ENCODE results near the gene MMP25.
"Not testable (repeated sequence)": the region's sequence is repeated elsewhere in the genome, so short reads cannot be mapped to it uniquely, and the experiment has no call there.

The MMP25 gene

DNA sequence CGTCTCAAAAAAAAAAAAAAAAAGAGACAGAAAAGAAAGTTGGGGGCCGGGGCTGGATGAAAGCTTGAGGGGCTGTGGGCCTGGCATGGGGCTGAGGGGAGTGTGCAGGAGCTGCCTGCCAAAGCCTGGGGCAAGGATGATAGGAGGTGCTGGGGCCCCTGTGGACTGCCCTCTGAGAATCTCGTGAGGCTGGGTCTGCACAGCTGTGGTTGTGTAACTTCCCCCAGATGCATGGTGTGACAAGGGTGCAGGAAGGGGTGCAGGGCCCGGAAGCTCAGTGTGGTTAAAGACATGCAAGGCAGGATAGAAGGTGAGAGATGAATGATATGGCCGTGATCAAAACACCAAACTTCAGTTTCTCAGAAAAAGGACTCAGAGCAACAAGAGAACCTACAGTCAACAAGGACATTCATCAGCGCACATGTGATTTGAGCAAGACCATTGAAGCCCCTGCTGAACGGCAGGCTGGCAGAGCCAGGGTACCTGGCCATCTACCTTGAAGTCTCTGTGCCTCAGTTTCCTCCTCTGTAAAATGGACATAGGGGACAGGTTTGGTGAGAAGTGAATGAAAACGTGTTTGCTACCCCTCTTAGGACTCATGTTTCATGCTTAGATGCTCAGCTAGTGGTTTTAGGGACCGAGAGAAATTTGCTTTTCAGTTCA lies 28.6 kb downstream of the MMP25 start:
- DNase-seq: peak; percentile 75

GRCh38 chr16:3075523-3075915 lies 29.2 kb downstream of the MMP25 start:
- DNase-seq: no peak

- DNase-seq: not testable (repeated sequence)
Observed at GRCh38 chr16:3075946-3076345, 29.6 kb downstream of the MMP25 start.

DNA sequence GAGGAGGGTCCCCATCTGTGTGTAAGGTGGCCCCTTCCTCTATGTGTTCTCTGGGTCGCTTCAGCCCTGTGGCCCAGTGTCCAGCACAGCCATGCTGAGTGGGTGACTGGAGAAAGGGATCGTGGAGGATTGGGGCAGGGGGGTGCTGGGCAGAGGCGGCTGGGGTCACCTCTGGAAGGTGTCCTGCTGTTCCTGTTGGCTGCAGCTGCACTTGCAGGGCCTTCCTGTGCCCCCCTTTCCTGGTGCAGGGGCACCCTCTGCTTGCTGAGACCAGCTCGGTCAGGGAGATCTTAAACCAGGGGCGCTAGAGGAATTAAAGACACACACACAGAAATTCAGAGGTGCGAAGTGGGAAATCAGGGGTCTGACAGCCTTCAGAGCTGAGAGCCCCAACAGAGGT lies 30.2 kb downstream of the MMP25 start:
- no peak for DNase-seq

DNA sequence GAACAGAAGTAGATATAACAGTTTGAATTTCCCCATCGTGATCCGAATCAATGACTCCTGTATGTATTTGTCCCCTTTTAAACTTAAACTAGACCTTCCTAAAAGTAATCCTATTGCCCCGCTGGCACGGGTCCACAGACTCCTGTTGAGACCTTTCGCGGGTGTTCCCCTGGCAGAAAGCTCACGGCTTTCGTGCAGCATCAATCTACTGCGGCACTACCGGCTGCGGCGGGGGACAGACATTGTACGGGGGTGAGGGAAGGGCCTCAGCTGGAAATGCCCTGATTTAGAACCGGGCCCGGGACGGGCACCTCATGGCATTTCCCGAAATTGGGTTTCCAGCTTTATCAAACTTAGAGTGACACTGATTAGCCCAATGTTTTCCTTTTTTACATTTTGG lies 33.7 kb downstream of the MMP25 start:
- no peak for DNase-seq

DNA sequence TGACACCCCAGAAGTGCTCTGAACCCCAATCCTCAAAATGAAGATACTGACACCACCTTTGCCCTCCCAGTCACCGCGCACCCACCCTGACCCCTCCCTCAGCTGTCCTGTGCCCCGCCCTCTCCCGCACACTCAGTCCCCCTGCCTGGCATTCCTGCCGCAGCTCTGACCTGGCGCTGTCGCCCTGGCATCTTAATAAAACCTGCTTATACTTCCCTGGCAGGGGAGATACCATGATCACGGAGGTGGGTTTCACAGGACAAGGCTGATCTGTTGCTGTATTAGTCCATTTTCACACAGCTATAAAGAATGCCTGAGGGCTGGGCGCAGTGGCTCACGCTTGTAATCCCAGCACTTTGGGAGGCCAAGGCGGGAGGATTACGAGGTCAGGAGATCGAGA lies 35.6 kb downstream of the MMP25 start:
- DNase-seq: not testable (repeated sequence)

GRCh38 chr16:3083408-3083807 lies 37.0 kb downstream of the MMP25 start:
- not testable (repeated sequence) for DNase-seq

- DNase-seq: no peak
Observed at GRCh38 chr16:3084491-3084890, 38.1 kb downstream of the MMP25 start.

DNA sequence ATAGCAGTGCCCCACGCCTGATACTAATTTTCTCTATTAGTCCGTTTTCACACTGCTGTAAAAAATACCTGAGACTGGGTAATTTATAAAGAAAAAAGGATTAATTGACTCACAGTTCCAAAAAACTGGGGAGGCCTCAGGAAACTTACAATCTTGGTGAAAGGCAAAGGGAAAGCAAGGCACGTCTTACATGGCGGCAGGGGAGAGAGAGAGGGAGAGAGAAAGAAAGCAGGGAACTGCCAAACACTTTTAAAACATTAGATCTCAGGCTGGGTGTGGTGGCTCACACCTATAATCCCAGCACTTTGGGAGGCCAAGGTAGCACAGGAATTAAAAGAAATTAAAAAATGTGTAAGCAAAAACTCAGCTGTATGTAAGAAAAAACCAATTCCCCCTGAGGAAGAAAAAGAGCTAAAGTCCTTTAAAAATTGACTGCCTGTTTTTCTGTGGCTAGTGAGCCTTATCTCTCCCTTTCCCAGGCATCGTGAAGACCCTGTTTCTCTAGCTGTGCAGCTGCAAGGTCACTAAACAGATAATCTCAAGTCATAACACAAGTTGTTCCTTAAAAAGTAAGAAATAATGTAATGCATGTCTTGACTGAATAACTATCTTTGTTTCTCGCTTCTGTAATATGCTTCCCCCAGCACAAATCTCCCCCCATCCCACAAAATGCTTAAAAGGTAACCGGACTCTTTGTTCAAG lies 38.8 kb downstream of the MMP25 start:
- DNase-seq: no peak

DNA sequence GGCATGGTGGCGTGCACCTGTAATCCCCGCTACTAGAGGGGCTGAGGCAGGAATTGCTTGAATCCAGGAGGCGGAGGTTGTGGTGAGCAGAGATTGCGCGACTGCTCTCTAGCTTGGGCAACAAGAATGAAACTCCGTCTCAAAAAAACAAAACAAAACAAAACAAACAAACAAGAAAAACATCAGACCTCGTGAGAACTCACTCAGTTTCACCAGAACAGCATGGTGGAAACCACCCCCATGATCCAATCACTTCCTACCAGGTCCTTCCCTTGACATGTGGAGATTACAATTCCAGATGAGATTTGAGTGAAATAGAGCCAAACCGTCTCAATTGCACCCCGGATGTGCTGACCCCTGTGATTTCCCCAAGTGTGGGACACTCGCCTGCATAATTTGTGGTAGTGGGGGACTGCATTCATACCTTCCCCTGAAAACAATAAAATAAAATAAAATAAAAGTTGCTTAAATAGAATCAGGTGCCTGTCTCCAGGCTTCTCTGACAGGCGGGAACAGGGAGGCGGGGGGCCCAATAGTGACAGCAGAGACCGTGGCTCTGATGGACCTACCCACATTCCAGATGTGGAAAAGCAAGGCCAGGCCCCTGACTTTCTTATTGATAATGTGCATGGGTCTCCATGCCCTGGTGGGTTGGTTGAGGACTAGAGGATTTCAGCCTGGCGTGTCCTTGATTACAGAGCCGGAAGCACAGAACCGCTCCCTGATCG lies 39.7 kb downstream of the MMP25 start:
- no peak for DNase-seq

- DNase-seq: no peak
Observed at GRCh38 chr16:3086596-3087242, 40.4 kb downstream of the MMP25 start.

GRCh38 chr16:3087243-3088235 lies 41.2 kb downstream of the MMP25 start:
- DNase-seq: no peak

GRCh38 chr16:3088450-3088849 lies 42.1 kb downstream of the MMP25 start:
- DNase-seq: no peak

- DNase-seq: no peak
Observed at GRCh38 chr16:3088925-3089716, 42.8 kb downstream of the MMP25 start.

GRCh38 chr16:3089717-3090592 lies 43.6 kb downstream of the MMP25 start:
- DNase-seq: no peak

GRCh38 chr16:3091551-3091950 lies 45.2 kb downstream of the MMP25 start:
- DNase-seq: no peak

DNA sequence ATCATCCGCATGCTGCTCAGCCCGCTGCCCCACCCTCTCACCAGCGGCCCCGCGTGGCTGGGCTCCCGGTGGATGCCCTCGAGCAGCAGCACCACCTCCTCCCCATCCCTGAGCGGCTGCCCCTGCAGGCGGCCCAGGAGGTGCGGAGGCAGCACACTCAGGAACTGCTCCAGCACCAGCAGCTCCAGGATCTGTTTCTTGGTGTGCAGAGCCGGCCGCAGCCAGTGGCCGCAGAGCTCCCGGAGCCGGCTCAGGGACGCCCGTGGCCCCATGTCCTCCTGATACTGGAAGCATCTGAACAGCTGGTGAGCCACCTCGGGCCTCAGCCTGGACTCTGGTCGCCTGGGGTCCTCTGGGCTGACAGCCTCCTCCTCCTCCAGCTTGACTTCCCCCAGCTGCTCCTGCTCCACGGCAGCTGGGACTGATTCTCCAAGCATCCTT lies 46.2 kb downstream of the MMP25 start:
- DNase-seq: no peak

GRCh38 chr16:3094289-3095027 lies 48.1 kb downstream of the MMP25 start:
- DNase-seq: peak; percentile 26

DNA sequence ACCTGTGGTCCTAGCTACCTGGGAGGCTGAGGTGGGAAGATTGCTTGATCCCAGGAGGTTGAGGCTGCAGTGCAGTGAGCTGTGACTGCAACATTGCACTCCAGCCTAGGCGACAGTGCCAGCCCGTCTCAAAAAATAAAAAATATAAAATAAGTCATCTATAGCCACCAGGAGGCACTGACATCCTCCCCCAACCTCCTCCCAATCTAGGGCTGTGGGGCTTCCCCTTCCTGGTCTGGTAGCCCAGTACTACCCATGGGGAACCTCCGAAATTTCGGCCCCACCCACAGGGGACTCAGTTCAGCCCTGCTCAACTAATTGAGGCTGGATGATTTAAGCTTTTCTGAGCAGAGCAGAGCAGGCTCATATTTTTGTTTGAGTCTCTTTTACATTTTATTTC lies 49.5 kb downstream of the MMP25 start:
- peak; percentile 61 for DNase-seq

- no peak for DNase-seq
Observed at GRCh38 chr16:3096362-3096761, 50.0 kb downstream of the MMP25 start.

All from stimulated activated naive CD4-positive, alpha-beta T cell treated with Interleukin-2 at 50 U/mL for 16 hours (primary cell).